ENCODE data around the gene USP28.
"Not testable (repeated sequence)": the region's sequence is repeated elsewhere in the genome, so short reads cannot be mapped to it uniquely, and the experiment has no call there.

Gene USP28

DNA sequence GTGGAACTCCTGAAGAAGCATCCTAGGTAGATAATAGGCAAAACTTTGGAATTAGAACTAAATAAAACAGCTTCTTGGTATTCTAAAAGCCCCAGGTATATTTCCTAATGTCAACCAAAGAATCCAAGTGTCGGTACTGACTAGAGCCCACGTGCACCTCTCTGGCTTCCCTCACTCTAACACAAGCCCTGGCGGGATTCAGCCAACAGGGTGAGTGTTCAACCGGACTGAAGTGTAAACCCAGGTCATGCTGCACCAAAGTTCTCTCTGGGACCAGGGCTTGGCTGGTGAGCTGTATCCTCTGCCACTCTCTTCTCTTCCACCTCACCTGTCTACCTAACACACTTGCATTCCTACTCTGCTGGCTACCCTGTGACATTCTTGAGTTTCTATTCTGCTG lies 40.1 kb downstream of the USP28 start:
- ATAC-seq (no peak), DNase-seq (no peak)

GRCh38 chr11:113833151-113833550 lies 42.2 kb downstream of the USP28 start:
- DNase-seq = no peak
- no peak for ATAC-seq

DNA sequence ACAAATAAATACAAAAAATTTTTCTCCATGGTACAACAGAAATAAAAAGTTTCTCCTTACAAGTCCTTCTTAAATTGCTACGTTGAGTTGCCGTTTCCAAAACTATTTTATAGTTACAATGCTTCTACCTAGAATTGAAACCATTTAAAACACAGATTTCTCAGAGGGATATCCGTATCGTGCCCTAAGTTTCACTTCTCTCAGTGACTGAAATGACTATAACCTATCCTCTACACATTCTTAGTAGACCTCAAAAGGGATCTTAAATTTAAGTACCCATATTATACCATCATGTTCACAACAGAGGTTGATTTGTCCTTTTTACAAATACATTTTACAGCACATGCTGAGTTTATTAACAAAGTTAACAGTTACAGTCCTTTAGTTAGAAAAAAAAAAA lies 44.1 kb downstream of the USP28 start:
- no peak for ATAC-seq

DNA sequence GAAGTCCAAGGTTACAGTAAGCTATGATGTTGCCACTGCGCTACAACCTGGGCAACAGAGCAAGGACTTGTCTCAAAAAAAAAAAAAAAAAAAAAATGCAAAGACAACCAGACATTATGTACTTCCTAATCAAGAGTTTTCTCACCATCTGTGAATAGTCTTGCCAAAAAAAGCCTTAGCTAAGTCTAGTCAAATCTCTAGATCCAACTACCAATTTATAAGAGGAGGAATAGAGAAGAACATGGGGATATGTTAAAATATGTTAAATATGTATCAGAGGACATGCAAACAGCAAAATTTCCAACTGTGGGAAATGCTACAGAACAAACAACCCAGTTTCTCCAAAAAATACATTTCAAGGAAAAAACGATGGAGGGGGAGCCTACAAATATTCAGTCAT lies 45.6 kb downstream of the USP28 start:
- no peak for DNase-seq

More for the DNA sequence above, 44.1 kb downstream of the USP28 start:
- no peak for DNase-seq

DNA sequence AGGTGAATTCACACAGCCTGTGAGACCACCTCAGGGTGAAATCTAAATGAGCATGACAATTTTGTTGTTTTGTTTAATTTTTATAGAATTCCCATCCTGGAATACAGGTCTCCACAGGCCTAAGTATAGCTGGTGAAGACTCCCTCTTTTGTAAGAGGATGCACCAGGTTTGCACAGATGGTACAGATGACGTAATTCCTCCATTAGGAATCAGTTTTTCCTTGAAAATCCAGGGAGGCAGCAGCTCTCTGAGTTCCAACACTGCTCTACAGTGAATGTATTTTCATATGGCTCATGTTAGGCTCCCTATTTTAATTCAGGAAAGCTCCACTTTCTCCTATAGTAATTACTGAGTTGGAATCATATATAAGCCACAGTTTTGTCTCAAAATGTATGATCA lies 47.2 kb downstream of the USP28 start:
- no peak for ATAC-seq
- DNase-seq = no peak

More for the DNA sequence above, 45.6 kb downstream of the USP28 start:
- no peak for ATAC-seq

- ATAC-seq = no peak
- no peak for DNase-seq
Observed at GRCh38 chr11:113827477-113827876, 47.9 kb downstream of the USP28 start.

DNA sequence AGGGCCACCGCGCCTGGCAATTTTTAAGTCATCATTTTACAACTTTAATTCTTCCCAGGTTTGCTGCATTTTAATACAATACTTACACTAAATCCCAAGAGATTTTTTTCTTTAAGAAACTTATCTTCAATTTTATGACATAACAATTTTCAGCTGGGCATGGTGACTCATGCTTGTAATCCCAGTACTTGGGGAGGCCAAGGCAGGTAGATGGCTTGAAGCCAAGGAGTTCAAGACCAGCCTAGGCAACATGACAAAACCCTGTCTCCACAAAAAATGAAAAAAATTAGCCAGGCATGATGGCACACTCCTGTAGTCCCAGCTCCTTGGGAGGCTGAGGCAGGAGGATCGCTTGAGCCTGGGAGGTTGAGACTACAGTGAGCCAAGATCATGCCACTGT lies 56.9 kb downstream of the USP28 start:
- ATAC-seq (no peak), DNase-seq (no peak)

GRCh38 chr11:113817626-113818025 lies 57.7 kb downstream of the USP28 start:
- ATAC-seq = no peak
- DNase-seq = no peak

- no peak for ATAC-seq
- no peak for DNase-seq
Observed at GRCh38 chr11:113817162-113817561, 58.2 kb downstream of the USP28 start.

DNA sequence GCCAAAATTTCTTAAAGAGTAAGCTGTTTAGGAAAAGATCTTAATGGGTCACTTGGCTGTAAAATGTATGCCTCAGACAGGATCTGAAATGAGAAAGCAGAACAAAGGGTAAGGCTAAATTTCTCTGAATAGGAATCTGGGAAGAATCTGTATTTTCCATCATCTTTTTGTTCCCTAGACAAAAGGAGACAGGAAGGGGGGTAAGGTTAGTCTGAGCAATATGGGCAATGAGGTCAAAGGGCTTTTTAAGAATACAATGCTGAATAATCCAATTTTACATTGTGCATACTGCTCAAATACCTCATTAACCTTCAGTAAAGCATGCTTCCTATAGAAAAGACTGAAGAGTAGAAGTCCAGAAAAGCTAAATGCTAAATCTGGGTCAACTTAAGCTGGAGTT lies 61.2 kb downstream of the USP28 start:
- DNase-seq (no peak), ATAC-seq (no peak)

DNA sequence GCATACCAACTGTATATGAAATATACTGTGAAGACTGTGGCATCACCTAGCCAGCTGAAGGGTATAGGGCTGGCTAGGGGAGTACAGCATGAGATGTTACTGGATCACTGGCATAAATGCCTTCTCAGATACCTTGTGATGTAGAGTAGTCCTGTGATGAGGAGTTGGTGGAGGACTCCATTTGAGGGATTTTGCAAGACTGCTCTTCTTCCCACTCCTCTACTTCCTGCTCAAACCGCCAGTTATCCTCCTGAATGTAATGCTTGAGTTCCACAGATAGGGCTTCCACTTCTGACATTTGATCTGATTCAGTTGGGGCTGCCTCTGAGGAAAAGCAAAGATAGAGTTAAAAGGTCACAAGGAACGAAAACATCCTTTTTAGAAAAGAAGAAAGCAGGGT lies 66.4 kb downstream of the USP28 start:
- no peak for ATAC-seq

GRCh38 chr11:113806406-113806805 lies 69.0 kb downstream of the USP28 start:
- peak; percentile 14 for DNase-seq
- no peak for ATAC-seq

More for the DNA sequence above, 66.4 kb downstream of the USP28 start:
- DNase-seq = no peak

- ATAC-seq (no peak), DNase-seq (no peak)
Observed at GRCh38 chr11:113805640-113806039, 69.7 kb downstream of the USP28 start.

DNA sequence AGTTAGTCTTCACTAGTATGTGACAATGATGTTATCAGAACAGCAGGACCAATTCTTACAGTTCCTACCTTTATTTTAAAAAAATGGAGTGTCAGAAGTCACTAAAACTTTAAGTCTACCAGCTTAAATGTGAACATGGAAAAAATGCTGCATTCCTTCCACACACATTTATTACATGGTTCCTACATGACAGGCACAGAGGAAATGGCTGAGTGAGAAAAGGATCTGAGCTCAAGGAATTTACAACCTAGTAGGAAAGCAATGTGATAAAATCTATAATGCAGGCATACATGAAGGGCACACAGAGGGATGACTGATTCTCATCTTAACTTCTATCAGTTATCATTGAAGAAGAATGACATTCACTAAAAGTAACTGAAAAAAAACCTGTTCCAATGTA lies 72.8 kb downstream of the USP28 start:
- DNase-seq (no peak), ATAC-seq (no peak)

DNA sequence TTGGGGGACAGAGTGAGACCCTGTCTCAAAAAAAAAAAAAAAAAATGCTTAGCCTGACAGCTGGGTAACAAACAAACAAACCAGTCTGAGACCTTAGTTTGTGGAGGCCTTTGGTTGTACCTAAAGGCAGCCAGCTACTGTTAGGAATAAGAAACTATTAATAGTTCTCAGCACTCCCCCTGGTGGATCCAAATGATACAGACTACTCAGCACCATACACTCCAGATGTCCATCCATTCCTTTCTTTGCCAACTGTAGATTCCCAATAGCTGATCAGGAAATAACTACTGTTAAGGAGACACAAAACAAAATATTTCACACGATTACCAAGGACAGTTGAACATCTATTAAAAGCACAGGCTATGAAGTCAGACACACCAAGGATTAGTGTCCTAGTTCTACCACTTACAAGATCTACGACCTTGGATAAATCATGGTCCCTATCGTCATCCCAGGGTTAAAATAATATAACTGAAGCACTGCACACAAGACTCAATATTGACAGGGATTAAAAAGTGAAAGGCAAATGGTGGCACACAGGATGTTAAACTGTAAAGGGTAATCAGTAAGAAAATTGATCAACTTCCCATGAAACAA lies 78.6 kb downstream of the USP28 start:
- DNase-seq = peak; percentile 7
- ATAC-seq = peak; percentile 32

DNA sequence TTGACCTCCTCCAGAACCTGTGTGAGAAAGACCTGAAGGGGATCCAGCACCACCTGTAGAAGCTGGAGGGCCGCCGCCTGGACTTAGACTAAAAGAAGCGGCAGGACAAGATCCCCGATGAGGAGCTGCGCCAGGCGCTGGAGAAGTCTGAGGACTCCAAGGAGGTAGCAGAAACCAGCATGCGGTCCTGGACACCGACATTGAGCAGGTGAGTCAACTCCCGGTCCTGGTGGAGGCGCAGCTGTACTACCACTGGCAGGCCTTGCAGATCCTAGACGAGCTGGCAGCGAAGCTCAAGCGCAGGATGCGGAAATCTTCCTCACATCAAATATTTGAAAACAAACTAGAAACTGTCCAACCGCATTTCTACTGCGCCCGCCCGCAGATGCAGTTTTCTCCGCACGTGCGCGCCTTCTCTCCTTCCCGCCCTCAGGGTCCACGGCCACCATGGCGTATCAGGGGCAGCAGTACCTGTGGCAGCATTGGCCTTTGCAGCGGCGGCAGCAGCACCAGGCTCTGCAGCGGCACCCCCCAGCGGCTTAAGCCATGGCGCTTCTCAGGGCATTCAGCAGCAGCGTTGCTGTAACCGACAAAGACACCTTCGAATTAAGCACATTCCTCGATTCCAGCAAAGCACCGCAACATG lies 85.6 kb downstream of the USP28 start:
- no peak for ATAC-seq
- DNase-seq = no peak

GRCh38 chr11:113789016-113789415 lies 86.4 kb downstream of the USP28 start:
- not testable (repeated sequence) for ATAC-seq, DNase-seq

GRCh38 chr11:113782134-113782533 lies 93.2 kb downstream of the USP28 start:
- ATAC-seq = no peak

GRCh38 chr11:113781682-113782081 lies 93.7 kb downstream of the USP28 start:
- DNase-seq (no peak), ATAC-seq (no peak)

More at GRCh38 chr11:113782134-113782533, 93.2 kb downstream of the USP28 start:
- DNase-seq = no peak

GRCh38 chr11:113779496-113779895 lies 95.9 kb downstream of the USP28 start, which contains the start of gene CLDN25:
TSS of gene CLDN25 (plus strand) at chr11:113779796. CDS start at chr11:113779796, 0 bp downstream.
- DNase-seq = no peak
- no peak for ATAC-seq

GRCh38 chr11:113778111-113778910 lies 97.1 kb downstream of the USP28 start:
- DNase-seq (no peak), ATAC-seq (no peak)

DNA sequence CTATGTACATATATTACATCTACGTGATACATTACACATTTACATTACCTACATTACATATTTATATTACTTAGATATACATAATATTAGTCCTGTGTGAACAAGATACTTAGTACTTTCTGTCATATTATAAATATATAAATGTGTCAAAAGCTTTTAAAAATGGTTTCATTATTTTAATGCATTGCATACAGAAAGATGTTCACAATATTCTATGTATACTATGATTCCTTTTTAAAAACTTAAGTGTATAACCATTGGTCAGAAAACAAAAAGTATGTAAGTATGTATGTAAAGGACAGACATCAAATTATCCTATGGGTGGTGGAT lies 101.2 kb downstream of the USP28 start:
- no peak for ATAC-seq
- DNase-seq = no peak
